ENCODE measurements around the gene PSMD1.

Gene PSMD1

DNA sequence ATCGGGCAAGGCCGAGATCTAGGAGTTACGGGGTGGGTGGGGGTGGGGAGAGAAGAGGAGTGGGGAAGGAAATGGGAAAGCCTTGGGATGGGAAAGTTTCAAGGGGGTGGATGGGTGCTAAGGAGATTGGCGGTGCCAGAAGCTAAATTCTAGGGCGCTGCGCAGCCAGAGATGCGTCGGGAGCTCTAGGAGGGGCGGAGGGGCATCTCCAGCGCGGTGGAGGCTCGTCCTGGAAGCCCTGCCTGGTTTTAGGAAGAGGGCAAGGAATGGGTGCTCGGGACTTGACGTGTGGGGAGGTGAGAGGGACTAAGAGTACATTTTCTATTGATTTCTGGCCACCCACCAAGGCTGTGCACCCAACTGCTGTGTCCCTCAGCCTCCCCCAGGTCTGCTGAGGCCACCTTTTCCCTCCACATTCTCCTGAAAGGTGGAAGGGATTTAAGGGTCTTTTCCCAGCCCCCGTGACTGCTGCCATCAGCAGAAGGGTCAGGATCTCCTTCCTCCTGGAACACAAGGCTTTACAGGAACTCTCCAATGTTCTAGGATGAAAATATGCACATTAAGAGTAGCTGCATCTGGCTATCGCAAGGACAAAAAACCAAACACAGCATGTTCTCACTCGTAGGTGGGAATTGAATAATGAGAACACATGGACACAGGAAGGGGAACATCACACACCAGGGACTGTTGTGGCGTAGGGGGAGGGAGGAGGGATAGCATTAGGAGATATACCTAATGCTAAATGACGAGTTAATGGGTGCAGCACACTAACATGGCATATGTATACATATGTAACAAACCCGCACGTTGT, 18.0 kb upstream of the PSMD1 start:
- no peak overlapping the region for H3K27ac ChIP-seq (ENCODE audit: low read length)
- H4K20me1 ChIP-seq (ENCODE audit: insufficient read depth, low read length) = no peaks in the 10 kb centered on the region
- H3K36me3 ChIP-seq (ENCODE audit: insufficient read depth, low read length) = no peaks in the 10 kb centered on the region
- no peak overlapping the region for H2AFZ ChIP-seq (ENCODE audit: low read depth, low read length)
- H3K27me3 ChIP-seq (ENCODE audit: insufficient read depth, low read length, poor library complexity) = peaks cover 10% of the 10 kb centered on the region
- no peaks in the 10 kb centered on the region for H3K9me3 ChIP-seq (ENCODE audit: insufficient read depth, low read length, severe bottlenecking)
- no peak for TF ChIP-seq EZH2 (IDR thresholded peaks at IDR 0.05; ENCODE audit: borderline replicate concordance, low read depth, low read length, severe bottlenecking)
- TF ChIP-seq, protein P1, sequence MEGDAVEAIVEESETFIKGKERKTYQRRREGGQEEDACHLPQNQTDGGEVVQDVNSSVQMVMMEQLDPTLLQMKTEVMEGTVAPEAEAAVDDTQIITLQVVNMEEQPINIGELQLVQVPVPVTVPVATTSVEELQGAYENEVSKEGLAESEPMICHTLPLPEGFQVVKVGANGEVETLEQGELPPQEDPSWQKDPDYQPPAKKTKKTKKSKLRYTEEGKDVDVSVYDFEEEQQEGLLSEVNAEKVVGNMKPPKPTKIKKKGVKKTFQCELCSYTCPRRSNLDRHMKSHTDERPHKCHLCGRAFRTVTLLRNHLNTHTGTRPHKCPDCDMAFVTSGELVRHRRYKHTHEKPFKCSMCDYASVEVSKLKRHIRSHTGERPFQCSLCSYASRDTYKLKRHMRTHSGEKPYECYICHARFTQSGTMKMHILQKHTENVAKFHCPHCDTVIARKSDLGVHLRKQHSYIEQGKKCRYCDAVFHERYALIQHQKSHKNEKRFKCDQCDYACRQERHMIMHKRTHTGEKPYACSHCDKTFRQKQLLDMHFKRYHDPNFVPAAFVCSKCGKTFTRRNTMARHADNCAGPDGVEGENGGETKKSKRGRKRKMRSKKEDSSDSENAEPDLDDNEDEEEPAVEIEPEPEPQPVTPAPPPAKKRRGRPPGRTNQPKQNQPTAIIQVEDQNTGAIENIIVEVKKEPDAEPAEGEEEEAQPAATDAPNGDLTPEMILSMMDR (IDR thresholded peaks at IDR 0.05; ENCODE audit: borderline replicate concordance, extremely low read depth, low read length, poor library complexity, severe bottlenecking) = no peak
- H3K4me2 ChIP-seq (ENCODE audit: insufficient read depth, low read length) = no peak overlapping the region
- no peaks in the 10 kb centered on the region for H3K4me1 ChIP-seq (ENCODE audit: insufficient read depth, low read length)
- no peaks in the 10 kb centered on the region for H3K79me2 ChIP-seq (ENCODE audit: insufficient read depth, low read length)
- no peak overlapping the region for H3K4me3 ChIP-seq (ENCODE audit: low read depth in 1 of 2, low read length in 2 of 2)
- no peak for DNase-seq
- no peak for ATAC-seq (ENCODE audit: insufficient read depth, low read depth)
- no peak overlapping the region for H3K9ac ChIP-seq (ENCODE audit: low read depth, low read length)

DNA sequence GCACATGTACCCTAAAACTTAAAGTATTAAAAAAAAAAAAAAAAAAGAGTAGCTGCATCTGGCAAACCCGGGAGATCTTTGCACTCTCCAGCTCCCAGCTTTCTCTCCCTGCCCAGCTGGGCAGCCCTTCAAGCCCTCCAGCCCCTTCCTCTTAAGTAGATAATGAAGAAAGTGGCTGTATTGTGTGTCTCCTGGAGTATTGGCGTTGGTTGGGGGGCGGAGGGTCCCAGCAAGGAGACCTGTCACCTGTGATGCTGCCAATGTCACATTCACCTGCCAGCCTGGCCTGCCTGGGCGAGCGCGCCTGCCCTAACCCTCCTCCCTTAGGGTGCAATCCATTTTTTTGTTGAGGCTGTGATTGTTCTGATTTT, 17.4 kb upstream of the PSMD1 start:
- no peak for DNase-seq
- Histone ChIP-seq H4K20me1 (ENCODE audit: insufficient read depth, low read length) (no peaks in the 10 kb centered on the region), H3K9ac (ENCODE audit: low read depth, low read length) (no peak overlapping the region), H3K27ac (ENCODE audit: low read length) (no peak overlapping the region), H3K4me2 (ENCODE audit: insufficient read depth, low read length) (no peak overlapping the region), H2AFZ (ENCODE audit: low read depth, low read length) (no peak overlapping the region), H3K79me2 (ENCODE audit: insufficient read depth, low read length) (no peaks in the 10 kb centered on the region), H3K4me1 (ENCODE audit: insufficient read depth, low read length) (no peaks in the 10 kb centered on the region), H3K9me3 (ENCODE audit: insufficient read depth, low read length, severe bottlenecking) (no peaks in the 10 kb centered on the region), H3K4me3 (ENCODE audit: low read depth in 1 of 2, low read length in 2 of 2) (no peak overlapping the region), H3K27me3 (ENCODE audit: insufficient read depth, low read length, poor library complexity) (peaks cover 10% of the 10 kb centered on the region), H3K36me3 (ENCODE audit: insufficient read depth, low read length) (no peaks in the 10 kb centered on the region)
- no peak for TF ChIP-seq EZH2 (IDR thresholded peaks at IDR 0.05; ENCODE audit: borderline replicate concordance, low read depth, low read length, severe bottlenecking)
- TF ChIP-seq, protein P1 (IDR thresholded peaks at IDR 0.05; ENCODE audit: borderline replicate concordance, extremely low read depth, low read length, poor library complexity, severe bottlenecking) = no peak
- no peak for ATAC-seq (ENCODE audit: insufficient read depth, low read depth)

DNA sequence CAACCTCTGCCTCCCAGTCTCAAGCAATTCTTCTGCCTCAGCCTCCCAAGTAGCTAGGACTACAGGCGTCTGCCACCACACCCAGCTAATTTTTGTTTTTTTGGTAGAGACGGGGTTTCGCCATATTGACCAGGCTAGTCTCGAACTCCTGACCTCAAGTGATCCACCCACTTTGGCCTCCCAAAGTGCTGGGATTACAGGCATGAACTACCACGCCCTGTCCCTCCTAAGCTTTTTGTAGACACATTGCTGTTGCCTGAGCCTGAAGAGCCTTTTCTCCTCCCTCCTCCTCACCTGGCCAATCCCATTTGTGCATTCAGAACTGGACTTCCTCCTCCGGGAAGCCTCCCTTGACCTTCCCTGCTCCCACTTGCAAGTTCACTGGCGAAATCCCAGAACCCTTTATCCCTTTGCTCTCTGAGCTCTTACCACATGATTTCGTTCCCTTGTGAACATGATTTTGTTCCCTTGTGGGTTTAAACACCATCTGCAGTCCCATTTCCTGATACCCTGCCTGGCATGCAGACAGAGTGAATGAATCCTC, 16.8 kb upstream of the PSMD1 start:
- TF ChIP-seq EZH2 (IDR thresholded peaks at IDR 0.05; ENCODE audit: borderline replicate concordance, low read depth, low read length, severe bottlenecking) = no peak
- TF ChIP-seq, protein P1 (IDR thresholded peaks at IDR 0.05; ENCODE audit: borderline replicate concordance, extremely low read depth, low read length, poor library complexity, severe bottlenecking) = no peak
- Histone ChIP-seq H3K27ac (ENCODE audit: low read length) (no peak overlapping the region), H3K4me2 (ENCODE audit: insufficient read depth, low read length) (no peak overlapping the region), H3K4me1 (ENCODE audit: insufficient read depth, low read length) (no peaks in the 10 kb centered on the region), H3K9ac (ENCODE audit: low read depth, low read length) (no peak overlapping the region), H3K36me3 (ENCODE audit: insufficient read depth, low read length) (no peaks in the 10 kb centered on the region), H2AFZ (ENCODE audit: low read depth, low read length) (no peak overlapping the region), H3K4me3 (ENCODE audit: low read depth in 1 of 2, low read length in 2 of 2) (no peak overlapping the region), H3K9me3 (ENCODE audit: insufficient read depth, low read length, severe bottlenecking) (no peaks in the 10 kb centered on the region), H3K27me3 (ENCODE audit: insufficient read depth, low read length, poor library complexity) (peaks cover 10% of the 10 kb centered on the region), H4K20me1 (ENCODE audit: insufficient read depth, low read length) (no peaks in the 10 kb centered on the region), H3K79me2 (ENCODE audit: insufficient read depth, low read length) (no peaks in the 10 kb centered on the region)
- ATAC-seq (ENCODE audit: insufficient read depth, low read depth) (no peak), DNase-seq (no peak)

All from DND-41 (cell line).